Stimulated activated CD4-positive, alpha-beta T cell treated with anti-CD3 and anti-CD28 coated beads, TNF-alpha, amount 100 ng/mL, for 24 hours (primary cell): Measurements from ENCODE around the gene YLPM1.
"Not testable (repeated sequence)": the region's sequence is repeated elsewhere in the genome, so short reads cannot be mapped to it uniquely, and the experiment has no call there.

Source experiments
- DNase-seq, 3 experiments: peaks; one replicate each; pipeline ENCODE4 v3.0.0-alpha.2; 2020; ENCODE audit warnings: low read depth in 3 of 3

YLPM1 gene, protein sequence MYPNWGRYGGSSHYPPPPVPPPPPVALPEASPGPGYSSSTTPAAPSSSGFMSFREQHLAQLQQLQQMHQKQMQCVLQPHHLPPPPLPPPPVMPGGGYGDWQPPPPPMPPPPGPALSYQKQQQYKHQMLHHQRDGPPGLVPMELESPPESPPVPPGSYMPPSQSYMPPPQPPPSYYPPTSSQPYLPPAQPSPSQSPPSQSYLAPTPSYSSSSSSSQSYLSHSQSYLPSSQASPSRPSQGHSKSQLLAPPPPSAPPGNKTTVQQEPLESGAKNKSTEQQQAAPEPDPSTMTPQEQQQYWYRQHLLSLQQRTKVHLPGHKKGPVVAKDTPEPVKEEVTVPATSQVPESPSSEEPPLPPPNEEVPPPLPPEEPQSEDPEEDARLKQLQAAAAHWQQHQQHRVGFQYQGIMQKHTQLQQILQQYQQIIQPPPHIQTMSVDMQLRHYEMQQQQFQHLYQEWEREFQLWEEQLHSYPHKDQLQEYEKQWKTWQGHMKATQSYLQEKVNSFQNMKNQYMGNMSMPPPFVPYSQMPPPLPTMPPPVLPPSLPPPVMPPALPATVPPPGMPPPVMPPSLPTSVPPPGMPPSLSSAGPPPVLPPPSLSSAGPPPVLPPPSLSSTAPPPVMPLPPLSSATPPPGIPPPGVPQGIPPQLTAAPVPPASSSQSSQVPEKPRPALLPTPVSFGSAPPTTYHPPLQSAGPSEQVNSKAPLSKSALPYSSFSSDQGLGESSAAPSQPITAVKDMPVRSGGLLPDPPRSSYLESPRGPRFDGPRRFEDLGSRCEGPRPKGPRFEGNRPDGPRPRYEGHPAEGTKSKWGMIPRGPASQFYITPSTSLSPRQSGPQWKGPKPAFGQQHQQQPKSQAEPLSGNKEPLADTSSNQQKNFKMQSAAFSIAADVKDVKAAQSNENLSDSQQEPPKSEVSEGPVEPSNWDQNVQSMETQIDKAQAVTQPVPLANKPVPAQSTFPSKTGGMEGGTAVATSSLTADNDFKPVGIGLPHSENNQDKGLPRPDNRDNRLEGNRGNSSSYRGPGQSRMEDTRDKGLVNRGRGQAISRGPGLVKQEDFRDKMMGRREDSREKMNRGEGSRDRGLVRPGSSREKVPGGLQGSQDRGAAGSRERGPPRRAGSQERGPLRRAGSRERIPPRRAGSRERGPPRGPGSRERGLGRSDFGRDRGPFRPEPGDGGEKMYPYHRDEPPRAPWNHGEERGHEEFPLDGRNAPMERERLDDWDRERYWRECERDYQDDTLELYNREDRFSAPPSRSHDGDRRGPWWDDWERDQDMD (N-terminal part only)

DNA sequence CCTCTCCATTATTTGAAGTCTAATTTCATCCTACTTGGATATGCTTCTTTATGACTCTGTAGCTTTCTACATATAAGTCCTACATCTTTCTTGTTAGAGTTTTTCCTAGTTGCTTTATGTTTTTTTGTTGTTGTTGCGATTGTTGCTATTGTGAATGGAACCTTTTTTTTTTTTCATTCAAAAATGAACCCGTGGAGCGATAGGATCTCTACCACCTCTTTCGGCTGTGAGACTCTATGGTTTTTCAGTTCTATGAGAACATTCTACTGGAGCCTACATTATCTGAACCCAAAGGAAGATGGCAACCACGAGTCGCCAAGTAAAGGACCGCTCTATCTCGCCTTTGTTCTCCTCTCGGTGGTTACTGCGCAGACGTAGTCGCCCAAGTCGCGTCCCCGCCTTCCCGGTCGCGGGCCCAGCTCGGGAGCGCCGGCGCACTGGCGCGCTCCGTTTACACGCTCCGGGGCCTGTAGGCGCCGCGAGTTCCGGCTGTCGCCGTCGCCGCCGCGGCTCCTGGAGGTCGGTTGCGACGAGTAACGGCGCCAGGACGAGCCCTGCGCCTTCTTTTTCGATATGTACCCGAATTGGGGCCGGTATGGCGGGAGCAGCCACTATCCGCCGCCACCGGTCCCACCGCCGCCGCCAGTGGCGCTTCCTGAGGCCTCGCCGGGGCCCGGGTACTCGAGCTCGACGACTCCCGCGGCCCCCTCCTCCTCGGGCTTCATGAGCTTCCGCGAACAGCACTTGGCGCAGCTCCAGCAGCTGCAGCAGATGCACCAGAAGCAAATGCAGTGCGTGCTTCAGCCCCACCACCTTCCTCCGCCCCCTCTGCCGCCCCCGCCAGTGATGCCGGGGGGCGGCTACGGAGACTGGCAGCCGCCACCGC lies at the start of gene YLPM1:
YLPM1 (plus strand) TSS at position 400 of the 886 bp plus-strand sequence; CDS start at position 574, 174 bp downstream.
- peak; percentile 81 to 88 (median 85) for DNase-seq

DNA sequence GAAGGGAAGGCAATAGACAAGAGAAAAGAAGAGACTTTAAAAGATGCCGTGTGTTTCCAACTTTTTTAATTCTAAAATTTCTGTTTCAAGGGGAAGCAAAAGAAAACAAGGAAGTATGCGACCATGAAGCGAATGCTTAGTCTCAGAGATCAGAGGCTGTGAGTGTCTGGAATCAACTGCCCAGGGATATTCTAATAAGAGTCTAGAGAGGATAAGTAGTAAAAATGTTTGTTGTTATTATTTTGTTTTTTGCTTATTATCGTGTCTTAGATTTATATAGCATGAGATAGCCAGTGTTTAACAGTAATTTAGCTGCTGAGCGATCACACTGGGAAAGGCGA lies 49.8 kb upstream of the YLPM1 start:
- DNase-seq: no peak

DNA sequence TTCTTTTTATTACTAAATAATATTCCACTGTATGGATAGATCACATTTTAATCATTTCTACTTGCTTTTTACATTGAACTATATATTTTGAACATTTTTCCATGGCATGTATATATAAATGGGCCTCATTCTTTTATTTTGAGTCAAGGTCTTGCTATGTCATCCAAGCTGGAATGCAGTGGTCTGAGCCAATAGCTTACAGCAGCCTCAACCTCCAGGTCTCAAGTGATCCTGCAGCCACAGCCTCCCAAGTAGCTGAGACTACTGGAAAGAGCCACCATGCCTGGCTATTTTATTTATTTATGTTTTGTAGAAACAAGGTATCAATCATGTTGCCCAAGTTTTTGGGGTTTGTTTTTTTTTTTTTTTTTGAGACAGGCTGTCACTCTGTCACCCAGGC lies 42.6 kb upstream of the YLPM1 start:
- no peak for DNase-seq

DNA sequence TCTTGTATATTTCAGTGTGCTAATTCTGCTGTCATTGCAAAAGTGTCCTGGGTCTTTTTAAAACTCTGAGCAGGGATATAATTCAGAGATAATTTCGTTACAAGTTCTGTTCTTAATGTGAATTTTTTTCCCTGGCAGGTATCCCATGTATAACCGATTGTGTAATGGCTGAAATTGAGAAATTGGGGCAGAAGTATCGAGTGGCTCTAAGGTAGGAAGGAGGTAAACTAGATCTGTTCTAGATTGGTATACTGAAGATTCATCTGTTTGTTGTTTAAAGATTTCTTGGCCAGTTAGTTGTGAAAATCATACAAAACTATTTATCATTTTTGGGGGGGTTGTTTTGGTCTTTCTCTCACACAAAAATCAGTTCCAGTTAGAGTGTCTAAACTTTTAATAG lies 40.0 kb upstream of the YLPM1 start:
- no peak for DNase-seq

DNA sequence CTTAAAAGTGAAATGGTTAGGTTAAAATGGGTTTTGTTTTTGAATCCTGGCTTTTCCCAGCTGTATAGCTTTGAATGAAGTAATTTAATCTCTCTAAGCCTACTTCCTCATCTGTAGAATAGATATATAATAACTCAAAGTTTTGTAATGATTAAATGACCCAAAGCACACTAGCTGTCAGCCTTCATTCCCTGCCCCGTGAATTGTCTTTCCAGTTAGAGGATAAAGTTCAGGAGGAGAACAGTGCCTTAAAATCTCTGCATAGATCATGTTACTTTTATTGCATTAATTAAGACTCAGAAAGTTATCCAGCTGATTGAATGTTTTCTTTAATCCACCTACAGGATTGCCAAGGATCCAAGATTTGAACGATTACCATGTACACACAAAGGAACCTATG lies 30.7 kb upstream of the YLPM1 start:
- DNase-seq: no peak

DNA sequence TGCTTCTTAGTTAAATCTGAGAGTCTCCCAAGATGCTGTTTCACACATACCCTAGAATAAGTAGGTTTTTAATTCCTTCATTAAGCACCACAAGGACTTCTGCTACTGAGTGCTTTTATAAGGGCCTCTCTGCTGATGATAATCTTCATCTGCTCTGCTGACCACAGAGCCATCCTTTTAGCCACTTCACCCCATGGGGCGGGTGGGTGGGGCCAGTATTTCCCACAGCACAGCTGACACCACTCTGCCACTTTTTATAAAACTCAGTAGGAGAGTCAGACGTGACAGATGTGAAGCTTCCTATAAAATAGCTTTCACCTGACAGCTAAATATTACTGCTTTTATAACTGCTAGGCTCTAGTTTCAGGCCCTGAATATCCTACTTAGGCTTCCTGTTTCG lies 29.9 kb upstream of the YLPM1 start:
- no peak for DNase-seq

DNA sequence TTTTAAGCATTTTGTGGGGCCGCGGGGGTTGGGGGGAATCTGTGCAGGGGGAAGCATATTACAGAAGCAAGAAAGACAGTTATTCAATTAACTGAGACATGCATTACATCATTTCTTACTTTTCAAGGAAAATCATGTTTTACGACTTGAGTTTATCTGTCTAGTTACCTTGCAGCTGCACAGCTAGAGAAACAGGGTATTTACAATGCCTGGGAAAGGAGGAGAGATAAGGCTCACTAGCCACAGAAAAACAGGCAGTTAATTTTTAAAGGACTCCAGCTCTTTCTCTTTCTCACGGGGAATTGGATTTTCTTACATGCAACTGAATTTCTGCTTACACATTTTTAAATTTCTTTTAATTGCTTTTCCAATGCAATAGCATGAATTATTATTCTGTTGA lies 28.0 kb upstream of the YLPM1 start:
- no peak for DNase-seq

DNA sequence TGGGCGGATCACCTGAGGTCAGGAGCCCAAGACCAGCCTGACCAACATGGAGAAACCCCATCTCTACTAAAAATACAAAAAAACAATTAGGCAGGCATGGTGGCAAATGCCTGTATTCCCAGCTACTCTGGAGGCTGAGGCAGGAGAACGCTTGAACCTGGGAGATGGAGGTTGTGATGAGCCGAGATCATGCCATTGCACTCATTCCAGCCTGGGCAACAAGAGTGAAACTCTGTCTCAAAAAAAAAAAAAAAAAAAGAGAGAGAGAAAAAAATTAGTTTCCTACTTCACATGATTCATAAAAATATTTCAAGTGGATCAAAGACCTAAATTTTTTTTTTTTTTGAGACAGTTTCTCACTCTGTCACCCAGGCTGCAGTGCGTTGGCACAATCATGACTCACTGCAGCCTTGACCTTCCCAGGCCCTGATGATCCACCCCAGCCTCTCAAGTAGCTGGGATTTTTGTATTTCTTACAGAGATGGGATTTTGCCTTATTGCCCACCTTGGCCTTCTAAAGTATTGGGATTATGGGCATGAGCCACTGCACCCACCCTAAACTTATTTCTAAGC lies 25.3 kb upstream of the YLPM1 start:
- no peak for DNase-seq

DNA sequence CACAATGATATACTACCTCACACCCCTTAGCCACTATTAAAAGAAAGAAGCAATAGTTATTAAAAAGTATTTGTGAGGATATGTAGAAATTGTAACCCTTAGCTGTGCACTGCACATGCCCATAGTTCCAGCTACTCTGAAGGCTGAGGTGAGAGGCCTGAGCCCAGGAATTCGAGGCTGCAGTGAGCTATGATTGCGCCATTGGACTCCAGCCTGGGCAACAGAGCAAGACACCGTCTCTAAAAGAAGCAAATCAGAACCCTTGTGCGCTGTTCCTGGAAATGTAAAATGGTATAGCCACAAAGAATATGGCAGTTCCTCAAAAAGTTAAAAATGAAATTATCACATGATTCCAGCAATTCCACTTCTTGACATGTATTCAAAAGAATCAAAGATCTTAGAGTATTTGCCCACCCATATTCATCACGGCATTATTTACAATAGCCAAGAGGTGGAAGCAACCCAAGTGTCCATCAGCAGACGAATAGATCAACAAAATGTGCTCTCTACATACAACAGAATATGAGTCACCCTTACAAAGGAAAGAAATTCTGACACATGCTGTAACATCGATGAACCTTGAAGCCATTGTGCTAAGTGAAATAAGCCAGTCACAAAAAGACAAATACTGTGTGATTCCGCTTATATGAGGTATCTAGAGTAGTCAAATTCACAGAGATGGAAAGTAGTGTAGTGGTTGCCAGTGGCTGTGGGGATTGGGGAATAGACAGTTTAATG lies 23.7 kb upstream of the YLPM1 start:
- DNase-seq: no peak

DNA sequence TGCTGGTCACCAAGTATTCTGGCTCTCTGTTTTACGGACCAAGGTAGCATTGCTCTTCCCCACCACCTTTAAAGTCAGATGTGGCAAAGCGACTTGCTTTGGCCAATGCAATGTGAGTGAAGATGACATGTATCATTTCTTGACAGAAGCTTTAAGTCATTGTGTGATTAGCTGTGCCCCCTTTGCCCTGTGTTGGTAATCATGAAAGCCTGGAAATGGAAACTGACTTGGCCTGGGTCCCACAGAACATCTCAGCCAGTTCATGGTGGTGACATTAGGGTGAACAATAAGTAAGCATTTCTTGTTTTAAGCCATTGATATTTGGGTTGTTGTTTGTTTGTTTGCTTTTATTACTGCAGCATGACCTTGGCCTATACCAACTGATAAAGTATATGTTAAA lies 15.9 kb upstream of the YLPM1 start:
- DNase-seq: no peak

DNA sequence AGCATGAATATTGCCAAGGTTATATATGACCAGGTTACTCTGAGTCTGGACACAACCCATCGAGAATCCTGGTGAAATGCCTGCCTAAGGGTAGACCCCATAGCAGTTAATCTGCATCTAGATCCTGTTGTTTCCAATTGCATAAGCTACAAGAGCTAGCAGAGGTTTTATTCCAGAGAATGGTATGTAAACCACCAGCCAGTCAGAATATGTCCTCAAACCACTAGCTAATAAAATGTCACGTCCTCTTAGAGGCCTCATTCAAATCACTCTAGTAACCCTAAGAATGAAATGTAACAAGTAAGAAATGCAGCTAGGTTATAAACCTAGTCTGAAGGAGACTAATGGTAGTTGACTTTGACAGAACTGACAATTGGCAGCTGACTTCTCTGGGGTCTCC lies 9.0 kb upstream of the YLPM1 start:
- no peak for DNase-seq

DNA sequence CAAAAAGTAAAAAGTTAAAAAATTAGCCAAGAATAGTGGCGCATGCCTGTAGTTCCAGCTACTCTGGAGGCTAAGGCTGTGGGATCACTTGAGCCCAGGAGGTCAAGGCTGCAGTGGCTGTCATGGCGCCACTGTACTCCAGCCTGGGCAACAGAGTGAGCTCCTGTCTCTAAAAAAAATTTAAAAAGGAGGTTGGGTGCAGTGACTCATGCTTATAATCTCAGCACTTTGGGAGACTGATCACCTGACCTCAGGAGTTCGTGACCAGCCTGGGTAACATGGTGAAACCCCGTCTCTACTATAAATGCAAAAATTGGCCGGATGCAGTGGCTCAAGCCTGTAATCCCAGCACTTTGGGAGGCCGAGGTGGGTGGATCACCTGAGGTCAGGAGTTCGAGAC lies 8.2 kb upstream of the YLPM1 start:
- DNase-seq: no peak

DNA sequence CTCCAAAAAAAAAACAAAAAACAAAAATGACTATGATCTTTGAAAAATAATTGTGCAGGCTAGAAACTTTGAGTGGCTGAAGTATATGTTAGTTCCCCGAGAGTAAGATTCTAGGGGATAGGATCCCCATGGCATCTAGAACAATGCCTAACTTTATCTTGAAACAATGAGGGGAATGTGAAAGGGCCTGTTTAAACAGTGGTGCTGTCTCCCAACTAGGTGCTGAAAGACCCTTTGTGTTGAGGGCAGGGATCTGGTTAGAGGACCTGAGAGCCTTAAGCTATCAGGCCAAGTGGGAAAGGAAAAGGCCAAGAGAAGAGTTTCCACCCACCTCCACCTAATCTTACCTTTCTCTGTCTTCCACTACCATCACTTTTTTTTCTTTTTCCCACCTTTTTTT lies 6.8 kb upstream of the YLPM1 start:
- DNase-seq: no peak

DNA sequence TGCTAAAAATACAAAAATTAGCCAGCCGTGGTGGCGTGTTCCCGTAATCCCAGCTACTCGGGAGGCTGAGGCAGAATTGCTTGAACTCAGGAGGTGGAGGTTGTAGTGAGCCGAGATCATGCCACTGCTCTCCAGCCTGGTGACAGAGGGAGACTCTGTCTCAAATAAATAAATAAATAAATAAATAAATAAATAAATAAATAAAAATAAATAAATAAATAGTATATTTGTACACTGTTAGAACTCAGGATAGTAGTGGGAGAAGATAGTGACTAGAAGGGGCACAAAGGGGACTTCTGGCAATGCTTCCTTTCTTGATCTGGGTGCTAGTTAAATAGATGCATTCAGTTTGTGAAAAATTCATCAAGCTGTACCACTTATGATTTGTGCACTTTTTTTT lies 4.6 kb upstream of the YLPM1 start:
- DNase-seq: not testable (repeated sequence)

DNA sequence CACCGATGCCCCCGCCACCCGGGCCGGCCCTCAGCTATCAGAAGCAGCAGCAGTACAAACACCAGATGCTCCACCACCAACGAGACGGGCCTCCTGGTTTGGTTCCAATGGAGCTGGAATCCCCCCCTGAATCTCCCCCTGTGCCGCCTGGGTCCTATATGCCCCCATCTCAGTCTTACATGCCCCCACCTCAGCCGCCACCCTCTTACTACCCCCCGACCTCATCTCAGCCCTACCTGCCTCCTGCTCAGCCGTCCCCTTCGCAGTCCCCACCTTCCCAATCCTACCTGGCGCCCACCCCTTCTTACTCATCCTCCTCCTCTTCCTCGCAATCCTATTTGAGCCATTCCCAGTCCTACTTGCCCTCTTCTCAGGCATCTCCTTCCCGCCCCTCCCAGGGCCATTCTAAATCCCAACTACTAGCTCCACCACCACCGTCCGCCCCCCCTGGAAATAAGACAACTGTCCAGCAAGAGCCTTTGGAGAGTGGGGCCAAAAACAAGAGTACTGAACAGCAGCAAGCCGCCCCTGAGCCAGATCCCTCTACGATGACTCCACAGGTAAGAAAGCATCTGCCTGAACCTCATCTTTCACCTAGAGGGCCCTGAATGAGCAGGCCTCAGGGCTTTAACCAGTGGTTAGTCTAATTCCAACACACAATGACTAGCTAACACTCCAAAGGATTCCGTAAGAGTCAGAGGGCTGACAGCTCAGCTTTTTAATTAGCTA lies 851 bp downstream of the YLPM1 start:
- peak in 2 of 3 experiments; percentile 2 to 6 for DNase-seq

DNA sequence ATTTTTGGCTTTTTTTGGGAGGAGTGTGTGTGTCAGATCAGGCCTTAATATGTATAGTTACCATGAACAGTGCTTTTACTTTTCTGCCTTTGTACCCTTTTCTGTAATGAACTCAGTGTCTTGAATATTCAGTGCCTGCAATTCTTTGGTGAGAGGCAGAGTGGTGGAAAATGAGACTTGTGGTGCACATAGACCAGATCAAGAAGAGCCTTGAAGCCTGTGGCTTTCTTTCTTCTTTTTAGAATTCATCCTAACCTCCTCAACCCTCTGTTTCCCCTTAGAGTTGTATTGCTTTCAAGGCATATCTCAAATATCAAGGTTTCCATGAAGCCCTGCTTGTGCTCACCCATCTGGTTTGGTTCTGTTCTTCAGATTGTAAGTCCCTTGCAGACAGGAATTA lies 2.6 kb downstream of the YLPM1 start:
- DNase-seq: no peak

DNA sequence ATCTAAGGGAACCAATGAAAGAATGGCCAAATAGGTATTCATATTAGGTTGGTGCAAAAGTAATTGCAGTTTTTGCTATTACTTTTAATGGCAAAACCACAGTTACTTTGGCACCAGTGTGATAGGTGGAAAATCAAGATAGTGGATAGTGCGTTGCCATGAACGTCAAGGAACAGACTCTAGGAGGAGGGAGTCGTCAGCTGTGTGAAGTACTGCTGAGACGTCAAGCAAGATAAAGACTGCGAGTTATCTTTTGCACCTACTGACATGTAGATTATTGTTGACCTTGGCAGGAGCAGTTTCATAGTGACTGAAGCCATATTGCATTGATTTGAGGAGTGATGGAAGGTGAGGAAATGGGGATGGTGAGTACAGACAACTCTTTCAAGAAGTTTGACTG lies 8.3 kb downstream of the YLPM1 start:
- no peak for DNase-seq

DNA sequence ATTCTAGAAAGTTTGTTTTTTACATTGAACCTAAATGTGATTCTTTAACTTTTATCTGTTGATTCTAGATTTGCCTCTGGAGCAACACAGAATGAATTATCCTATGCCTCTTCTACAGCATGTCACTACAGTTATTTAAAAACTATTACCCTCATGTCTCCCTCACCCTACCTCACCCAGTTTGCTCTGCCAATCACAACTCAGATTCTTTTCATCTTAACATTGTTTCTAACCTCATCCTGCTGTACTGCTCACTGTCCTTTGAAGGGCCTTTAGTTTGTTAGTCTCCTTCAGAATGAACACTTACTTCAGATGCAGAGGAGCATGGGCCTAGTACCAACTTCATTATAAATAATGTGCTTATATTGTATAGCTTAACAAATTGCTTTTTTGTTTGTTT lies 21.5 kb downstream of the YLPM1 start:
- no peak for DNase-seq

DNA sequence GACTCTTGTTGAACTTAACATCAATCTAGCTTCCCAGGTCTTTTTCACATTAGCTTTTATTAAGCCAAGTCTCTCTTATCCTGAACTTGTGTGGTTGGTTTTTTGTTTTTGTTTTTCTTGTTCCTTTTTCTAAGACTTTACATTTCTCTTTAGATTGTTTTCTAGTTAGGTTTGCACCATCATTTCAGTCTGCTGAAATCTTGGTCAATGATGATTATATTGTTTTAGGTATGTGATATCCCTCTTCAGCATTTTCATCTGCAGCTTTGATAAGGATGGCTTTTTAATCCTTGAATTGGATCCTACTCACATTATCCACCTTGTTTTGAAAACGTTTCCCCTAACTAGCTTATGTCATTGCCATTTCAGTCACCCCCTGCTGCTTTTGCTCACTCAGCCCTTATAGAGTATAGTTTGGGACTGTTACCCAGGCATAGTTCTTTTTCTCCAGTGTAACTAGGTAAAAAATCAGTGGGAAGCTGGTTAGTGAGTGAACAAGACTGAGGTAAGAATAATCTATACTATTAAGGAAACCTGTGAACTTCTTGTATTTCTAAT lies 22.0 kb downstream of the YLPM1 start:
- no peak for DNase-seq
